Measurements from ENCODE around the gene STK32C. TPM values are rescaled to one million over a fixed set of nuclear protein-coding genes. Genes with fewer than 3 reads are reported as not detected.

STK32C gene
- total and polyA plus RNA-seq, 2 experiments from 2014 or later = 8.8 to 9.8 TPM

DNA sequence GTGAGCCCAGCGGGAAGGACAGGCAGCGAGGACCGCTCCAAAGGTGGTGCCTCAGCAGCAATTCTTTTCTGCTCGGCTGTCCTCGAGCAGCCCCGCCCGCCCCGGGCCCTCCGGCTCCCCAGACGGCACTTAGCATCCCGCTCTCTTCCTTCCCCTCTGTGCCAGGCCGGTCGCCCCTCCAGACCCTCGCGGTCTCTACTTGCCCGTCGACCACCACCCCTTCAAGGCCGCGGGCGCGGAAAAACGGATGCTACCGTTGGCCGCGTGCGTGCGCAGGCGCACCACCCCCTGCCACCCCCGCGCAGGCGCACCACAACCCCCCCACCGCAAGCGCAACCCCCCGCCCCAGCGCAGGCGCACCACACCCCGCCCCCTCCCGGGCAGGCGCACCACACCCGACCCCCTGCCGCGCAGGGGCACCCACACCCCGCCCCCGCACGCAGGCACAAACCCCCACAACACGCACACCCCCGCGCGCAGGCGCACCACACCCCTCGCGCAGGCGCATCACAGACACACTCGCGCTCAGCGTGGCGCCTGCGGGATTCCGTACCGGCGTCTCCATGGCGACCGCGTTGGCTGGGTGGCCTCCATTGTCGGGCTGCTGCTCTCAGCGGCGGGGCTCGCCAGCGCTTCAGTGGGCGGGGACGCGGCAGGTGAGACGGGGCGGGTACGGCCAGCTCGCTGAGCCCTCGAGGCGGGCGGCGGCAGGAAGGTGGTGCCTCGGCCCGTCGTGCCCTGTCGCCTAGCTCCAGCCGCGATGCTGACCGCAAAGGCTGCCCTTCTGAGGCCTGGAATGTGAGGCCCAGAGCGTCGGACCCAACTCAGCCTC lies 24.1 kb upstream of the STK32C start, which contains the start of gene LRRC27:
Gene LRRC27, plus strand, starts transcription at position 593 of the 832 bp plus-strand sequence. CDS start 1,332 bp downstream, outside the sequence.
- peaks cover 13% of the 10 kb centered on the region for H3F3A ChIP-seq (ENCODE audit: insufficient read depth)
- H4K20me1 ChIP-seq (ENCODE audit: insufficient read depth) = no peaks in the 10 kb centered on the region
- H3K9me2 ChIP-seq (ENCODE audit: insufficient read depth) = no peaks in the 10 kb centered on the region
- H3K27ac ChIP-seq = peak within 1 kb of the TSS; percentile 66
- H3K9ac ChIP-seq = peak within 1 kb of the TSS; percentile 85
- peak within 1 kb of the TSS; percentile 82 for H2AFZ ChIP-seq
- peaks cover 24% of the 10 kb centered on the region for H3K4me1 ChIP-seq (ENCODE audit: insufficient read depth)
- 0 to 2% methylated on average over 43 to 59 of the region's 89 CpGs for WGBS, 2 experiments (ENCODE audit: low coverage in 1 of 2, low lambda C conversion rate in 2 of 2, missing lambda C conversion rate in 2 of 2)
- peak within 1 kb of the TSS; percentile 89 for H3K4me2 ChIP-seq (ENCODE audit: unreplicated experiment)
- TF ChIP-seq EZH2 (IDR thresholded peaks at IDR 0.05; ENCODE audit: insufficient read depth, poor library complexity, severe bottlenecking) (no peak), EZH2phosphoT487 (IDR thresholded peaks at IDR 0.05; ENCODE audit: insufficient read depth, low read depth) (no peak)
- peaks cover 48% of the 10 kb centered on the region for H3K79me2 ChIP-seq (ENCODE audit: insufficient read depth)
- in situ Hi-C loops (cut with MboI) = loop anchor here (10.0 kb wide), 1 partner anchor 107 kb away; no protein-coding TSS in a partner anchor
- DNase-seq = peak; percentile 98
- no peaks in the 10 kb centered on the region for H3K9me3 ChIP-seq (ENCODE audit: low read depth)
- peak within 1 kb of the TSS; percentile 99 for H3K4me3 ChIP-seq
- H3K36me3 ChIP-seq (ENCODE audit: low read depth) = no peaks in the 10 kb centered on the region; the same call in 1 of the 2 replicates
- H3K27me3 ChIP-seq (replicated peaks; ENCODE audit: insufficient read depth) = no peaks in the 10 kb centered on the region

DNA sequence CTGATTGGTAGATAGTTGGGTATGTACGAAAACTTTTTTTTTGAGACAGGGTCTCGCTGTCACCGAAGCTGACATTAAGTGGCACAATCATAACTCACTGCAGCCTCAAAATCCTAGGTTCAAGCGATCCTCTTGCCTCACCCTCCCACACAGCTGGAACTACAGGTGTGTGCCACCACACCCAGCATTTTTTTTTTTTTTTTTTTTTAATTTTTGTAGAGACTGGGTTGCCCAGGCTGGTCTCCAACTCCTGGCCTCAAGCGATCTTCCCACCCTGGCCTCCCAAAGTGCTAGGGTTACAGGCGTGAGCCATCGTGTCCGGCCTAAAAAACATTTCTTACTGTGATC lies 22.7 kb upstream of the STK32C start:
- Histone ChIP-seq H3K4me2 (ENCODE audit: unreplicated experiment) (peak overlapping the region; percentile 89), H3K9ac (peak overlapping the region; percentile 85), H3F3A (ENCODE audit: insufficient read depth) (peaks cover 20% of the 10 kb centered on the region), H3K27ac (peak overlapping the region; percentile 66), H3K9me3 (ENCODE audit: low read depth) (no peaks in the 10 kb centered on the region), H3K27me3 (replicated peaks; ENCODE audit: insufficient read depth) (no peaks in the 10 kb centered on the region), H3K4me1 (ENCODE audit: insufficient read depth) (peaks cover 28% of the 10 kb centered on the region), H3K36me3 (ENCODE audit: low read depth) (peaks cover 2% of the 10 kb centered on the region; the same call in 1 of the 2 replicates), H3K9me2 (ENCODE audit: insufficient read depth) (no peaks in the 10 kb centered on the region), H3K4me3 (peak overlapping the region; percentile 99), H4K20me1 (ENCODE audit: insufficient read depth) (no peaks in the 10 kb centered on the region), H3K79me2 (ENCODE audit: insufficient read depth) (peaks cover 61% of the 10 kb centered on the region), H2AFZ (peak overlapping the region; percentile 82; the same call in 1 of the 2 replicates)
- TF ChIP-seq EZH2 (IDR thresholded peaks at IDR 0.05; ENCODE audit: insufficient read depth, poor library complexity, severe bottlenecking) (no peak), EZH2phosphoT487 (IDR thresholded peaks at IDR 0.05; ENCODE audit: insufficient read depth, low read depth) (no peak)
- in situ Hi-C loops (cut with MboI) = loop anchor here (10.0 kb wide), 1 partner anchor 106 kb away; no protein-coding TSS in a partner anchor
- no peak for DNase-seq
- 77 to 81% methylated on average over 8 of the region's 8 CpGs for WGBS, 2 experiments (ENCODE audit: low coverage in 1 of 2, low lambda C conversion rate in 2 of 2, missing lambda C conversion rate in 2 of 2)

DNA sequence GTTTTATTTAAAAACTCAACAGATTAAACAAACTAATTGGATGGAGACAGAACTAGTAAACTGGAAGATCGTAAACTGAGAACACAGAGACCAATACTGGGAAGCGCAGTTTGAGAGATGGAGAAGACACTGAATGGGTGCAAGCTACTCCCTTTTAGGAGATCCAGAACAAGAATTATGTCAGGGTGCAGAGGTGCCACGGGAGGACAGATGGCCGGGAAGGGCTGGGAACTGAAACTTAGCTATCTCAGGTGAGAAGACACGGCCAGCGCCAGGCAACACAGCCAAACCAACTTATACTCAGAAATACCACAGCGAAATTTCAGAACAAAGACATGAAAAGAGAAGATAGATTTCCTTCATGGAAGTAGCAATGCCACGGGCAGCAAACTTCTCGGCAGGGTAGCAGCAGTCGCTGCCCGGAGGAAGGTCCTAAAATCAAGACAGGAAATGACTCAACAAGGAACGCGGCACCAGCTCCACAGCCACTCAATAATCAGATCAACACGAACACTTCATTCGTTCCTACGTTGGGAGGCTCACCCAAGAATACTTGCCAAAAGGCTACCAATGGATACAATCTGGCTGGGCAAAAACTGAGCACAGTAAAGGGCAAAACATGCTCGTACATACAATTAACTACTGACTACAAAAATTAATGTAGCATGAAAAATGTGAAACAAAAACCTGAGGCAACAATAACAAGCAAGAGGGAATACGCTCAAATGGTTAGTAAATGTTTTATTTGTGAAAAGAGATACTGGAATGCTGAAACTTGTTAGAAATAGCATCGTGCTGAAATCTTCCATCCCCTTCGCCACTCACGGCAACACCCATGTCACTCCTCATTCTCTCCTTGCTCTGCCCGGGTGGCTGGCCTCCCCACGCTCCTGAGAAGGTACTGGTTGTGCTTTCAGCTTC lies 22.1 kb upstream of the STK32C start:
- Histone ChIP-seq H3K4me2 (ENCODE audit: unreplicated experiment) (peak overlapping the region; percentile 89), H3K9ac (peak overlapping the region; percentile 85), H3K9me2 (ENCODE audit: insufficient read depth) (no peaks in the 10 kb centered on the region), H3K27ac (peak overlapping the region; percentile 66), H3K36me3 (ENCODE audit: low read depth) (peaks cover 2% of the 10 kb centered on the region; the same call in 1 of the 2 replicates), H3K4me3 (peak overlapping the region; percentile 99), H3K79me2 (ENCODE audit: insufficient read depth) (peaks cover 68% of the 10 kb centered on the region), H3F3A (ENCODE audit: insufficient read depth) (peaks cover 20% of the 10 kb centered on the region), H3K9me3 (ENCODE audit: low read depth) (no peaks in the 10 kb centered on the region), H2AFZ (peak overlapping the region; percentile 70), H3K27me3 (replicated peaks; ENCODE audit: insufficient read depth) (no peaks in the 10 kb centered on the region), H4K20me1 (ENCODE audit: insufficient read depth) (no peaks in the 10 kb centered on the region), H3K4me1 (ENCODE audit: insufficient read depth) (peaks cover 28% of the 10 kb centered on the region)
- WGBS, 2 experiments (ENCODE audit: low coverage in 1 of 2, low lambda C conversion rate in 2 of 2, missing lambda C conversion rate in 2 of 2) = 24 to 27% methylated on average over 23 of the region's 23 CpGs
- TF ChIP-seq EZH2 (IDR thresholded peaks at IDR 0.05; ENCODE audit: insufficient read depth, poor library complexity, severe bottlenecking) (no peak), EZH2phosphoT487 (IDR thresholded peaks at IDR 0.05; ENCODE audit: insufficient read depth, low read depth) (no peak)
- peak; percentile 87 for DNase-seq
- in situ Hi-C loops (cut with MboI) = loop anchor here (10.0 kb wide), 1 partner anchor 105 kb away; no protein-coding TSS in a partner anchor

DNA sequence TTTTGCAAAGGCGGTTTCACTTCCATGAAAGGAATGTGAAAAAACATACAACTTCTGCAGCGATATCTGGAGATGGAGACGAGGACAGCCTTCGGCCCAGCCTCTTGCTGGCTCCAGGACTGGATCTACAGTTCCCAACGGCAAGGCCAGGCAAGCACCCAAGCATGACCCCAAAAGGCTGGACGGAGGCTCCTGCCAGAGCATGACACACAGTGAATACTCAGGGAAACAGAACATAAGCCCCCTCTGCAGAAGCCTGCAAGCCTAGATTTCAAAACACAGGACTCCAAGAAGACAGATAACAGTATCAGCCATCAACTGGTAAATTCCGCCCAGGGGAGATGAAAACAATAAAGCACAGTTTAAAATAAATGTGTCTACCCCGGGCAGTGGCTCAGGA lies 21.0 kb upstream of the STK32C start:
- Histone ChIP-seq H3K9ac (peak overlapping the region; percentile 85; the same call in 1 of the 2 replicates), H3K4me2 (ENCODE audit: unreplicated experiment) (peak overlapping the region; percentile 89), H3K4me1 (ENCODE audit: insufficient read depth) (peaks cover 28% of the 10 kb centered on the region), H4K20me1 (ENCODE audit: insufficient read depth) (no peaks in the 10 kb centered on the region), H3K79me2 (ENCODE audit: insufficient read depth) (peaks cover 79% of the 10 kb centered on the region), H3K27me3 (replicated peaks; ENCODE audit: insufficient read depth) (no peaks in the 10 kb centered on the region), H3K9me3 (ENCODE audit: low read depth) (no peaks in the 10 kb centered on the region), H2AFZ (no peak overlapping the region), H3K9me2 (ENCODE audit: insufficient read depth) (no peaks in the 10 kb centered on the region), H3K4me3 (peak overlapping the region; percentile 99), H3F3A (ENCODE audit: insufficient read depth) (peaks cover 20% of the 10 kb centered on the region), H3K36me3 (ENCODE audit: low read depth) (peaks cover 2% of the 10 kb centered on the region; the same call in 1 of the 2 replicates), H3K27ac (peak overlapping the region; percentile 66; the same call in 1 of the 2 replicates)
- DNase-seq = peak; percentile 23
- TF ChIP-seq EZH2 (IDR thresholded peaks at IDR 0.05; ENCODE audit: insufficient read depth, poor library complexity, severe bottlenecking) = no peak
- no peak for TF ChIP-seq EZH2phosphoT487 (IDR thresholded peaks at IDR 0.05; ENCODE audit: insufficient read depth, low read depth)
- WGBS, 2 experiments (ENCODE audit: low coverage in 1 of 2, low lambda C conversion rate in 2 of 2, missing lambda C conversion rate in 2 of 2) = 59 to 63% methylated on average over 8 of the region's 8 CpGs
- in situ Hi-C loops (cut with MboI) = no loop called here

All from GM23248 (cell line).